Colonic mucosa (tissue), 4 donors: ENCODE results near the gene FNDC1. TPM values are rescaled to one million over a fixed set of nuclear protein-coding genes. Genes with fewer than 3 reads are reported as not detected.

Experiments
- DNase-seq: peaks from one replicate; pipeline ENCODE4 v3.0.0-alpha.2; 2020
- H3K27ac ChIP-seq: fragments of 200-600 bp; one replicate; pipeline ENCODE4 v1.8.0; 2021
- H3K27me3 ChIP-seq: fragments of 200-600 bp; one replicate; pipeline ENCODE4 v1.8.0; 2021
- H3K36me3 ChIP-seq: fragments of 200-600 bp; one replicate; pipeline ENCODE4 v1.8.0; 2021
- H3K4me1 ChIP-seq: fragments of 200-600 bp; one replicate; pipeline ENCODE4 v1.8.0; 2021; ENCODE audit warnings: mild to moderate bottlenecking
- H3K4me3 ChIP-seq: fragments of 200-600 bp; one replicate; pipeline ENCODE4 v1.8.0; 2021
- H3K9ac ChIP-seq, 2 donors: one replicate each; pipeline ENCODE4 v1.7.0; 2013; ENCODE audit warnings: control low read depth in 2 of 2, low read depth in 2 of 2, low read length in 2 of 2
- H3K9me3 ChIP-seq: fragments of 200-600 bp; one replicate; pipeline ENCODE4 v1.8.0; 2021
- intact Hi-C: fragments of 100-400 bp; cut with DNase I; formaldehyde crosslinking; loops from one replicate; pipeline ENCODE4 v1.14.1; 2022
- total RNA-seq, 2 donors: library from RNA; stranded (reverse); fragmentation: NEBNext Ultra II Directional in 1 of 2; extraction: Animal tissue kit (Norgen Biotek cat#: 25700) in 1 of 2; gene quantifications; one replicate each; pipeline ENCODE4 v1.2.1, GENCODE V29; 2021
- TF ChIP-seq, protein P1 (sequence below): fragments of 200-600 bp; IDR thresholded peaks from one replicate; pipeline ENCODE4 v1.8.0; 2022; ENCODE audit warnings: antibody characterized with exemption, mild to moderate bottlenecking
- donor health status: healthy.
- donor health status: DM: no; HTN: no; CAD: no.
- donor health status: DM: no; HTN: no; CAD: no.

Gene FNDC1
- total RNA-seq, 2 donors from 2014 or later, result 0.05 to 1.1 TPM

DNA sequence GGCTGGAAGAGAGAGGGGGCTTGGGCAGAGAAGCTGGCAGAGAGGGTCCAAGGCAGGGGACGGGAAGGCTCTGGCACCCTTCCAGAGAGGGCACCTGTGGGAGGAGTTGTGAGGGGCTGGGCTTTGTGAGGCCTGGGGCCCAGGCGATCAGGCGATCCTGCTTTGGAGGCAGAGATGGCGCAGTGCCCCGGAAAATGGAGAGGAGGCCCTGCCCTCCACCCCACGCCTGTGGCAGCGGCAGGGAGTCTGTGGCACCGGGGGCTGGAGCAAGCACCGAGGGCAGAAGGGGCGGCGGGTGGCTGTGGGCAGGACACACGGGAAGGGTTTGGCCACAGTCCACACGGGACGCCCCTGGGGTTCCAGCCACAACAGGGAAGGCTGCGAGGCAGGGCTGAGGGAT, 36.5 kb upstream of the FNDC1 start:
- Histone ChIP-seq H3K4me1 (no peaks in the 10 kb centered on the region), H3K27ac (no peak overlapping the region), H3K9ac (no peak overlapping the region), H3K36me3 (no peaks in the 10 kb centered on the region), H3K27me3 (no peaks in the 10 kb centered on the region), H3K9me3 (no peaks in the 10 kb centered on the region), H3K4me3 (no peak overlapping the region)
- TF ChIP-seq, protein P1, sequence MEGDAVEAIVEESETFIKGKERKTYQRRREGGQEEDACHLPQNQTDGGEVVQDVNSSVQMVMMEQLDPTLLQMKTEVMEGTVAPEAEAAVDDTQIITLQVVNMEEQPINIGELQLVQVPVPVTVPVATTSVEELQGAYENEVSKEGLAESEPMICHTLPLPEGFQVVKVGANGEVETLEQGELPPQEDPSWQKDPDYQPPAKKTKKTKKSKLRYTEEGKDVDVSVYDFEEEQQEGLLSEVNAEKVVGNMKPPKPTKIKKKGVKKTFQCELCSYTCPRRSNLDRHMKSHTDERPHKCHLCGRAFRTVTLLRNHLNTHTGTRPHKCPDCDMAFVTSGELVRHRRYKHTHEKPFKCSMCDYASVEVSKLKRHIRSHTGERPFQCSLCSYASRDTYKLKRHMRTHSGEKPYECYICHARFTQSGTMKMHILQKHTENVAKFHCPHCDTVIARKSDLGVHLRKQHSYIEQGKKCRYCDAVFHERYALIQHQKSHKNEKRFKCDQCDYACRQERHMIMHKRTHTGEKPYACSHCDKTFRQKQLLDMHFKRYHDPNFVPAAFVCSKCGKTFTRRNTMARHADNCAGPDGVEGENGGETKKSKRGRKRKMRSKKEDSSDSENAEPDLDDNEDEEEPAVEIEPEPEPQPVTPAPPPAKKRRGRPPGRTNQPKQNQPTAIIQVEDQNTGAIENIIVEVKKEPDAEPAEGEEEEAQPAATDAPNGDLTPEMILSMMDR, result no peak
- intact Hi-C loops, result no loop called here
- DNase-seq, result no peak

DNA sequence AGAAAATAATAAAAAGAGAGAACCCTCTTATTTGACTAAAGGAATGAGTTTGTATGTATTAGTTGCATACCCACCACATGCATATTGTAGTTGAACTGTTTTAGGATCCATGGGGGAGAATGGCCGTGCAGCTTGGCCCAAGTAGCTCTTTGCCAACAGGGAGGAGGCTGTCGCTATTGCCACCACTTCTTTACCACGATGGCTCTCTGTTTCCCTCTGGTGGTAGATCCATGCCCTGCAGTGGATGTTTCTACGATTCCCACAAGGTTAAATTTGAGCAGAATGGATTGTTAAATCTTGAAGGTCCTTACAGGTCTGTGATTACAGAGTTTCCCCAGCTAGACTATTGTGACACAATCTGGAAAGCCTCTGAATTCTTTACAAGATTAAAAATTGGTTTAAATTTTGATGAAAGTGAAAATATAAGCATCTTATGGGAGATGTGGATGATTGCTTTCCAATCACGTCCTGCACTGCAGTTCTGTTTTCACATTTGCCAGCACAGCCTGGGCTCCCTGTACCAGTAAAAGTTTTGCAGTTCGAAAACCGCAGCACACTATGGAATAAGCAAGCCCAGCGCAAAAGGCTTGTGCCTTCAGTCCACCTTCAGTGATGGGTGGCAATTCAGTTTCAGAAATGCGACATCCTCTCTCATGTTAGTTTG, 34.4 kb upstream of the FNDC1 start:
- intact Hi-C loops, result loop anchor here (2.0 kb wide), 1 partner anchor 126 kb away; no protein-coding TSS in a partner anchor
- TF ChIP-seq, protein P1, result peak; percentile 96
- H3K9me3 ChIP-seq, result no peaks in the 10 kb centered on the region
- H3K9ac ChIP-seq, result no peak overlapping the region
- no peak overlapping the region for H3K27ac ChIP-seq
- peak; percentile 75 for DNase-seq
- no peak overlapping the region for H3K4me3 ChIP-seq
- H3K36me3 ChIP-seq, result no peaks in the 10 kb centered on the region
- H3K4me1 ChIP-seq, result no peaks in the 10 kb centered on the region
- H3K27me3 ChIP-seq, result no peaks in the 10 kb centered on the region

DNA sequence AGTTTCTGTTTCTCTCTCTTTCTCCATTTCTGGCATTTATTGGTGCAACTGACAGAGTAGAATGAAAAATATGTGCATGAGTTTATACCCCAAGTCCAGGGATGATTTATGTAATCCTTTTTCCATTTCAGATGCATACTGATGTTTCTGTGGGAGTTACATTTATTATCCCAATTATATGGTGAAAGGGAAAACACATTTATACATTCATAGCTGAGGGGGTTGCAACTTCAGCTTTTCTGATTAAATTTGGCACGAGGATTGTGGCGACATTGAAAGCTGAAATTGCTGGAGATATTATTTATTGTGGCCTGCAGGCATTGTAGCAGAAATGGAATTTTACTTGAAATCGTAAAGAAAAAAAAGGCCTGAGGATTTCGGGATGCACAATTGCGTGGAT, 31.5 kb upstream of the FNDC1 start:
- H3K9me3 ChIP-seq, result no peaks in the 10 kb centered on the region
- H3K4me3 ChIP-seq, result no peak overlapping the region
- no peak for DNase-seq
- H3K4me1 ChIP-seq, result no peaks in the 10 kb centered on the region
- no peak overlapping the region for H3K27ac ChIP-seq
- H3K36me3 ChIP-seq, result no peaks in the 10 kb centered on the region
- TF ChIP-seq, protein P1, result no peak
- no peak overlapping the region for H3K9ac ChIP-seq
- intact Hi-C loops, result no loop called here
- H3K27me3 ChIP-seq, result no peaks in the 10 kb centered on the region

DNA sequence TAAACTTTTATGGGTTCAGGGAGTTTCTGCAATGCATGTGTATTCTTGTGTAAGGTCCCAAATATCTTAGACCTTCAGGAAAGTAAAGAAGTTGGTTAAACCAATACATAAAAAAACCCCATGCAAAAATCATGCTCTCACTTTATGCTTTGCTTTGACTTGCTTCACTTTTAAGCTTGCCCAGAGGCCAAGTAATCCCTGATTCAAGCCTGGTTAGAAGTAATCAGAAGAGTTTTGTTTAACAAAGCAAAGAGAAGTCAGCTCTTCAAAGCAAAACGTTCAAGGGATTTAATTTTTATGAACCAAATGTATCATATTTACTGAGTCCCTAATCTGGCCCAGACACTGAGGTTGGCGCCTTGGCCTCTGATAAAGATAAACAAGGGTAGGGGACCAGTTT, 26.7 kb upstream of the FNDC1 start:
- TF ChIP-seq, protein P1, result no peak
- H3K9me3 ChIP-seq, result no peaks in the 10 kb centered on the region
- no peaks in the 10 kb centered on the region for H3K27me3 ChIP-seq
- intact Hi-C loops, result no loop called here
- no peaks in the 10 kb centered on the region for H3K36me3 ChIP-seq
- no peak overlapping the region for H3K9ac ChIP-seq
- H3K27ac ChIP-seq, result no peak overlapping the region
- H3K4me3 ChIP-seq, result no peak overlapping the region
- no peaks in the 10 kb centered on the region for H3K4me1 ChIP-seq
- DNase-seq, result no peak

DNA sequence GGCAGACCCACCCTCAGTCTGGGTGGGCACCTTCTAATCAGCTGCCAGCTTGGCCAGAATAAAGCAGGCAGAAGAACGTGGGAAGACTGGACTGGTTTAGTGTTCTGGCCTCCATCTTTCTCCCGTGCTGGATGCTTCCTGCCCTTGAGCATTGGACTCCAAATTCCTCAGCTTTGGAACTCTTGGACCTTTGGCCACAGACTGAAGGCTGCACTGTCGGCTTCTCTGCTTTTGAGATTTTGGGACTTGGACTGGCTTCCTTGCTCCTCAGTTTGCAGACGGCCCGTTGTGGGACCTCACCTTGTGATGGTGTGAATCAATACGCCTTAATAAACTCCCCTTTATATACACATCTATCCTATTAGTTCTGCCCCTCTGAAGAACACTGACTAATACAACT, 20.6 kb upstream of the FNDC1 start:
- Histone ChIP-seq H3K4me3 (no peak overlapping the region), H3K4me1 (no peaks in the 10 kb centered on the region), H3K27me3 (no peaks in the 10 kb centered on the region), H3K9ac (no peak overlapping the region), H3K36me3 (no peaks in the 10 kb centered on the region), H3K9me3 (no peaks in the 10 kb centered on the region), H3K27ac (no peak overlapping the region)
- intact Hi-C loops, result no loop called here
- TF ChIP-seq, protein P1, result no peak
- no peak for DNase-seq
